Stimulated activated CD4-positive, alpha-beta T cell treated with anti-CD3 and anti-CD28 coated beads, Interleukin-2, amount 100 ng/mL, for 4 hours (primary cell): ENCODE results near the gene NCAPD3.

Source experiments
- DNase-seq: peaks from one replicate; pipeline ENCODE4 v3.0.0-alpha.2; 2020; ENCODE audit warnings: low read depth

NCAPD3 gene

DNA sequence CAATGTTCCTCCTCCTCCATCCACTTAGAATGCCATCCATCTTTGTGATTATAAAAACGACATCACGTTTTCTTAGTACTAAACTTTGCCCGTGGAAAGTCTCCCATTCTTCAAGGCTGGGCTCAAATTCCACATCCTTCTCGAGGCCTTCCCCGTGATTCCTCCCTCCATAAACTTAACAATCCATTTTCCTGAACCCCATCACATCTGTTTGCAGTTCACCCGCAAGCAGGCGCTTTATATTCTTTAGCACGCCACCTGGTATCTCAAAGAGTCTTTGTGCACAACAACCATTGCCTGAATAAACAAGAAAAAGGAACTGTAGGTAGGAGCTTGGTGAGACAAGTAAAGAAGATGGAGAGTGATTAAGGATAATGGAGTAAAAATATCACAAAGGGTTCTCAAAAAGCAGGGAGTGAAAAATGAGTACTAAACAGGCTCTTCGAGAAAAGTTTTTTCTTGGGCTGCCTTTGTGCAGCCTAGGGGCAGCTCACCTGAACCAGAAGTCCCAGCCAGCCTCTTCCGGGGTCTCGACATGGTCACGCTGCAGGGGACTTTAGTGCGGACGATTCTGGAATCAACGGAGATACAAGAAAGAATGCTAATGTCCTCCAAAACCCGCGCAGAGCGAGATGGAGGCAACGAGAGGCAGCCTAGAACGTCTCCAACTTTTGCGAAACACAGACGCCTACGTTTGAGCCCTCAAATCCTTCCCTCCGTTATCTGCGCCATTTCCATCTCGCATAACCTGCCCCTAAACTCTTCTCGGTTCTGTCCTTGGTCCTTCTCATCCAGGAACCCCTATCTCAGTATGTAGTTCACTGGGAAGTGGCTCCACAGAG is 28.8 kb upstream of the NCAPD3 start:
- DNase-seq, result no peak

DNA sequence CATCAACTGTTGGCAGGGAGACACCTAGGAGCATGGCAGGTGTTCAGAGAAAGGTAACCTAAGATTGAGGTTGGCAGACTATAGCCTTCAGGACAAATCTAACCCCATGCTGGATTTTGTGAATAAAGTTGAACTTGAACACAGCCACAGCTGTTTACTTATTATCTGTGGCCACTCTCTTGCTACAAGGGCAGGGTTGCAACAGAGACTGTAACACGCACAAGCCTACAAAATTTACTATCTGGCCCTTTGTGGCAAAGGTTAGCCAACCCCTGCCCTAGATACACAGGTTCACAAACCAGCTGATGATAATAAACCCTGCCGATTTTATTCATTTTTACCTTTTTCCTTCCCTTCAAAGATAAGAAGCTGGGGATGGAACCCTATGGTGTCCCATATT is 26.9 kb upstream of the NCAPD3 start:
- DNase-seq, result no peak

DNA sequence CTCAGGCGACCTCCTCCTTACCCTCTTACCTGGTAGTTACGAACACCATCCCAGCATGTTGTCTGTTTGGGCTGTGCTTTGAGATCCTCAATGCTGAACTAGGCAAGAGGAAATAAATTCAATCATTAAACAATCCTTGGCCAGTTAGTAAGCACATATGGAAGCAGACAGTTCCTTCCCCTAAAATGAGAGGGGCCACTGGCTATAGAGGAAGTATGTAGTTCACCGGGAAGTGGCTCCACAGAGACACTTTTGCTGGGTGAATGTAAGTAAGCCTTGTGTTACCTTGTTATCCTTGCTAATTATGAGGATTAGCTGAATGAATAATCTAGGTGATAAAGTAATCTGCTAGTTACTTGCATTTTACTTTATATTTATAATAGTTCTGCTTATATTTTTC is 26.5 kb upstream of the NCAPD3 start:
- DNase-seq, result no peak

DNA sequence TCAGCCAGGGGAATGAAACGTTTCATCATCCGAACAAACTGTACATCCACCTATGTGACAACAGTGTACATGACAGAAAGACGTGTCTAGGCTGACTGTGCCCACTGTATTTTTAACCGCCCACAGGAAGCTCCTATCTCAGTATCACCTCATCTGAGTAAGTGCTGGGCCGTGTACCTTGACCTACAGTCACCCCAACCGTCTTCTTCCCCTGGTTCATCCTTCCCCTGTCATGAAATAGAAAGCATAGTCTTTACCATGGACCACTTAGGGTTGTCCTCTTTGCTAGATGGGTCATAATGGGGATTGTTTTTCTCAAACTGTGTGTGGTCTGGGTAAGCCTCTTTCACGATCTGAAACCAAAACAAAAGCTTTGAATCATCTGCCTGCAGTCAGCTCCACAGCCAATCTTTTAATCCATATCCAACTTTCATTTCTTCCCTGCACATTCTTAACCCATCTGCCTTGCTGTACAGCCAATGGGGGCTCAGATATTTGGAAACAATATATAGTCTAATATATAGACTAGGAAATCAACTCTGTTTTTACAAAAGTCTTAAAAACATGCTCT is 25.2 kb upstream of the NCAPD3 start:
- DNase-seq, result no peak

DNA sequence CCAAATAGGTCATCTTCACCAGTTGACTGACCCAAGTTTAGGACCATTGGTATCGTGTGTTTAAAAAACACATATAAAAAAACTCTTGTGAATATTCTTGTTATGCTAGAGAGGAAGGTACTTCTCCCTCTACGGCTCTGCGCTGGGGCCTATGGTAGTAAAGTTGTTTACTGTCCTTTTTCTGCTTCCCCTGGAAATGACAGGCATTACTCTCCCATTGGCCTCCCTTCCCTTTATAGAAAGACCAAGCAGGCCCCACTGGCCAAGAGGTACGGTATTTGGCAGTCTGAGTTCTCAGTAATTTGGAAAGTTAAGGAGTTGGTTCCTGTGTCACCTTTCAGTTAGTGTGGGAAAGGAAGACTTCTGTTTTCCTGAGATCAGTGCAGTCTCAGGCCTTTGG is 22.9 kb upstream of the NCAPD3 start:
- DNase-seq, result no peak

DNA sequence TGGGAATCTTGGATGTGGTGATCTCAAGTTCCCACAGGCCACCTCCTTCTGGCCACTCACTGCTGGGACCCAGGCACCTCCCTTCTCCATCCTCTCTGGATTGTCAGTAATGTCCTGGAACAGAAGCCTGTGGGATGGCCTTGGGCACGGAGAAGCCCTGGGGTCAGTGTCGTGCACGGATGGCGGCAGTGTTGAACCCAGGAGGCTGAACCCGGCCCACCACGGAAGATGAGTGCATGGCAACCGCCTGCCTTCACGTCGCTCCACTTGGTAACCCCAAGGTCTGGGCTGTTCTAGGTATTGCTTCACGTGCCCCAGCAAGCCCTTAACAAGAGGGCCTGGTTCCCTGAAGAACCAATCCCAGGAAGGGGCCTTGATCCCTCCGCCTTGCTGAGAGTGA is 22.3 kb upstream of the NCAPD3 start:
- no peak for DNase-seq

DNA sequence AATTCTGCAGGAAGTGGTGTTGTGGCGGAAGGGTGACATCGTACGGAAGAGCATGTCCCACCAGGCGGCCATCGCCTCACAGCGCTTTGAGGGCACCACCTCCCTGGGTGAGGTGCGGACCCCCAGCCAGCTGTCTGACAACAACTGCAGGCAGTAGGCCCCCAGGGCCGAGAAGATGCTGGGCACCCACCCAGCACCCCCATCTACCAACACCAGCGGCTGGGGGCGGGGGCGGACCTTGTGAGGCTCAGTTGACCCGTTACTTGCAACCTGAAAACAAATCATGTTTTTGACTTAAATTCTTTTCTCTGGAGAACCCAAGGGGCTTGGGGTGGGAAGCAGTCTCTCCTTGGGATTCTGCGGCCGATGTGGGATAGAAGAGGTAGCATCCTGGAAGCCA is 21.7 kb upstream of the NCAPD3 start:
- DNase-seq, result no peak

DNA sequence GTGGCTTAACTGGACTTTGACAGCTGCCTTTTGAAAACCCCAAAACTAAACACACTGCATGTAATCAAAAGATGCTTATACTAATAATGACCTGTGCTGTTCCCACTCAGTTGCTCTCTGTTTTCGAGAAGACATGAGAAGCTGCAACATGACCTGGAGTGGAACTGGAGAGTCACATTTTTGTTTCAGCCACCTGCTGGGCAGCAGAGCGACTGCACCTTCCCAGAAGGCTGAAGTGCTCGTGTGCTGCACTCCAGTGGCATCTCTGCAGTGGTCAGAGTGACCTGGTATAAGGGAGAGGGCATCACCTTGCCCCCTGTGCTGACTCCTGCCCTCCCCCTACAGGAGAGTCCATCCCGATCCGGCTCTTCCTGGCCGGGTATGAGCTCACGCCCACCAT is 20.8 kb upstream of the NCAPD3 start:
- DNase-seq, result no peak

DNA sequence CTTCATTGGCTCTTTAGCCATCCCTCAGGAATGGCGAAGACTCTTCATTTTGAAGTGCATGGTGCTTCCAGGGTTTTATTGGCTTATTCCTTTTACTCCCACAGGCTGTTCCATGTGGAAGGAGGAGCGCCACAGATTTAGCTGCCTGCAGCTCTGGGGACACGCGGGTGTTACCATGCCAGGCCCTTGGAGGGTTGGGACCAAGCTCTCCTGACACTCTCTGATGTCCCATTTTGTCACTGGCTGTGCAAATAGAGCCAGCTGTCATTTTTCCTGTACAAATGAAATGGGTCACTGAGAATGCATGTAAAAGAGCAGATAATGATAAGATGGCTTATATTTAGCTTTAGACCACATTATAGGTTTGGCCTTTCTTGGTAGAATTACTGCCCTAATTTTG is 20.1 kb upstream of the NCAPD3 start:
- no peak for DNase-seq

DNA sequence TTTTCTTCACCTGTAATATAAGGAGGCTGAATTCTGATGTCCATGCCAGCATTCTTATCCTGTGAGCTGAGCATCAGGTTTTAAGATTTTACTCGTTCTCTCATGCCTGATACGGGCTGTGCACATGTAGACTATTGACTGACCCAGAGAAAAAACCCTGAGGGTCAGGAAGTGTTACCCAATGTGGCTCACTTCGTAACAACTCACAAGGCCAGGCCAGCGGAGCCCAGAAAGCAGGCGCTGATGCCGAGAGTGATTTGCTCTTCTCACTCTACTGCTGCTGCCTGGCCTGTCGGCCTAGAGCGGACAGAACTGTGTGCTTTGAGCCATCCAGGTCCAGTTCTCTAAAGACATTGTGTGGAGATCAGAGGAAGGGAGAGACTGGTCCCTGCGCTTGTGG is 18.6 kb upstream of the NCAPD3 start:
- no peak for DNase-seq

DNA sequence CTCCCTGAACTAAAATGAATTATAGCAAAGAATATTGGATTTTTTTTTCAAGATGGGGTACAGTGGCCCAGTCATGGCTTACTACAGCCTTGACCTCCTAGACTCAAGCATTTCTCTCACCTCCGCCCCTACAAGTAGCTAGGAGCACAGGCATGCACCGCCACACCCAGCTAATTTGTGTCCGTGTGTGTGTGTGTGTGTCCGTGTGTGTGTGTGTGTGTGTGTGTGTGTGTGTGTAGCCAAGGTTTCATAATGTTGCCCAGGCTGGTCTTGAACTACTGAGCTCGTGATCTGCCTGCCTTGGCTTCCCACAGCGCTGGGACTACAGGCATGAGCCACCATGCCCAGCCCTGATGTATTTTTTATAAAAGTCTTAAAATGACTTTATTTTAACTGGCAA is 16.8 kb upstream of the NCAPD3 start:
- DNase-seq, result no peak

DNA sequence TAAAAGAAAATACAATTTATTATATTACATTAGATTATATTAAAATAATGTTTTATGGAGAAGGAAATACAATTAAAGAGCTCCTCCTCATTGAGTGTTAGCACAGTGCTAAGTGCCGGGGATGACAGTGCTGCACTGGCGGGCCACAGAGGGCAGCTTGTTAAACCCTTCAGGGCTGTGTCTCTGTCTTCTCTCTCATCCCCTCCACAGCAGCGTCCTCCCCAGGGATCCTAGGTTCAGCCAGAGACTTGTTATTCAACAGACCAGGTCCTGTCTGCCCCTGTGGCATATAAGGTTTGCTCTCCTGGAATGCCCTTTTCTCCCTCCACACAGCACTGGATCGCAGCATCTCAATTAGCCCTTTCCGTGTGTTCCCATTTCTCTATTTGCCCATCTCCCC is 15.2 kb upstream of the NCAPD3 start:
- no peak for DNase-seq

DNA sequence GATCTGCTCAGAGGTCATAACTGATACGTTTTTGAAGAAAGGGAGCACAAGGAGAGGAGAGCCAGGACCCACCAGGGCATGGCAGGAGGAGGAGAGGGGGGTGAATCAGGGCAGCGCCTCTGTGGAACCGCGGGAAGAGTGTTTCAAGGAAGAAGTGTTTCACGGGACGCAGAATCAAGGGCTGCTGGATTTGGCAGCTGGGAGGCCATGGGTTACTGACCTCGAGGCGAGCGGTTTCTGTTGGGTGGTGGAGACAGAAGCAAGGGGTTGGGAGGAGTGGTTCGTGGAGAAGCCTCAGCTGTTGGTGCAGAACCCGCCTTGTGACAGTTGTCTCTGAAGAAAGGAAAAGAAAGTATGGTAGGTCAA is 13.8 kb upstream of the NCAPD3 start:
- DNase-seq, result no peak

DNA sequence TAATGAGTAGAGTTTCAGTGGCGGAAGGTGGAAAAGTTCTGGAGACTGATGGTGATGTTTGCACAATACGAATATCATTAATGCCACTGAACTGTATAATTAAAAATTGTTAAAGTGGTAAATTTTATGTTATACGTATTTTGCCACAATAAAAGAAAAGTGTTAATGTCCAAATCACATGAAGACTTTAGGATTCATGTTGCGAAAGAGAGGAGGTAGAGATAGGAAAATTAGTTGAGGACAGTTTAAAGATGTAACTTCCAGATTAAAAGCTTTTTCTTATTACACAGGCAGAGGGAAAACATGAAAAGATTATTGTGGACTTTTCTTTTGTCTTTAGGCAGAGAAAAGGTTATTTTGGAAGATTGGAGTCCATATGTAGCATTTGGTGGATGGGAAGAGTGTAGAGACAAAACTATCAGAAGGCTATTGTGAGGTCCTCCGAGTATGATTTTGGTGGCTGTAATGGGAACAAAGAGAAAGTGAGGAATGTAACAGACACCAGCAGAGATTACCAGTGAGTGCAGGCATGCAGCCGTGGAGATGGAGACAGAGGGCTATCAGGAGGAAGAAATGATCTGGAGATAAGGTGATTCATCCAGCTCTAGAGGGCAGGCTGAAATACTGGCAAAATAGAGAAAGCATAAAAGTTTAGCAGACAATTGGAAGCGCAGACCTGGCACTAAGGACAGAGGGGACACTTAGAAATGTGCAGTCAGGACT is 13.2 kb upstream of the NCAPD3 start:
- no peak for DNase-seq

DNA sequence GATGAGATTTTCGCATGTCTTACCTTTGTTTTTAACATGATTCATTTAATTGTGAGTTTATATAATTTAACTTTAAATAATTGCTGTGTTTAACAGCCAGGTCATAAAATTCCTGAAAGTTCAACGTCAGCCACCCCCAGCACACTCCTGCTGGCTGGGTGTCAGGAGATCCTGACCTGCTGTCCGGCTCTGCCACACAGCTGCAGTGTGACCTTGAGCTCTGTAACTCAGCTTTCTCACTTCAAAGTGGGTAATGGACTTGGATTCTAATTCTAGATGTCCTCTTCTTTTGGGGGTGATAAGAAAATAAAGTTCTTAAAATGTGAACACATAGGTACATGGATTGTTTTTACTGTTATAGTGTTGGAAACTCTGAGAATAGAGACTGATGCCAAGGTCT is 11.6 kb upstream of the NCAPD3 start:
- DNase-seq, result no peak

DNA sequence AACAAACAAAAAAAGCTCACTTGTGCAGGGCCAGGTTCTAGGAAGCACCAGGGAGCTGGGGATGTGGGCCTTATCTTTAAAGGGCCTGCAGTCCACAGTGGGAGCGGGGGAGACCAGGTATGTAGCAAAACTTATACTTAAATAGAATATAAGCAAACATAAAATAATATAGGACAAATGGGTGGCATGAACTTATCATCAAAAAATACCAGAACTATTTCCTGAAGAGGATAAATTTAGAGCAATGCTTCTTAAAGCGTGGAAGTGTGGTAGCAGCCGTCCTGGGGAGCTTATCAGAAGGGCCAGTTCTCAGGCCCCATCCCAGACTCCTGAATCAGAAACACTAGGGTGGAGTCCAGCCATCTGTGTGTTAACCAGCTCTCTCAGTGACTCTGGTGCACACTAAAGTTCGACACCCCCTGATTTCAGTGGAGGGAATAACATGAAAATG is 10.0 kb upstream of the NCAPD3 start:
- DNase-seq, result no peak

DNA sequence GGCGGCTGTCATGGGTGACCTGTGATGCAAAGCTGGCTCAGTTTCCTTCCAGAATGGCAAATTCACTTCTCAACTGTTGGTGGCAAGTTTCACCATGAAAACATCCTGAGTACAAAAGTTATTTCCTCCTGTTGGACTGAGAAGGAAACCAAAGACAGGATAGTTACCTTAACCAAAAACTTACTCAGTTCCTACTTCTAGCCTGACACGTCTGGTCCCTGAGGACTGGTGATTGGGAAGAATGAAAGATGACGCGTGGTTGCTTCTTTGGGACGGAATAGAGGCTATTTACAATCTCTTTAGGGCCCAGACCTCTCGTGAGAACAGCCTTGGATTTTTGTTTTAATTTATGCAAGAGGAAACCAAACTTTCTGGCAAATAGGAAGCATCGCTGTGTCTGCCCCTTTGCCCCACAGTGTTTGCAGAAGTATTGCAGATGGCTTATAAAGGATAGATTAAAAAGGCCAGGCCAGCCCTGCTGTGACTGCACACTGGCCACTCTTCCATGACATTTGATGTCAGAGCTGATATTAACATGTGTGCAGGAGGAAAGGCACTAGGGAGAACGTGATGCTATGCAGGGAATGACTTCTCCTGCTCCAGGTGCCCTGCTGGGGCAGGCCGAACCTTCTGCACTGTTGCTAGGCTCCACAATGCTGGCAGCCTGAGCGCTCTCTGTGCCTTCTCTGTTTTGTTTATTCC is 8.3 kb upstream of the NCAPD3 start:
- DNase-seq, result no peak

DNA sequence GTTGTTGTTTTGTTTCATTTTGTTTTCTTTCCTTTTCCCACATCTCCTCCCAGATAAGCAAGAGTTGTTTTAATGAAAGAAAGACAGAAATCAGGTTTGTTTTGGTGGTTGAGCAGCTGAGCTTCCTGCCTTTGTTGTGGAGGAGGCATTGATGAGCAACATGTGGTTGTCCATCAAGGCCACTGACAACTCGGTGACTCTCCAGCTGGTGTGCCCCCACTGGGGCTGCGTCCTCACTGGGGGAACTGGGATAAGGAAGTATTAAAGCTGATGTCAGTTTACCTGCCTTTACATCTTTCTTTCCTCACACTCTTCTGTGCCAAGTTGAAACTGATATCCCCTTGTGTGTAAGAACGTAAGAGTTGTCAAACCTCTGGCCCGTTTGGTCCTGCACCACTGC is 6.6 kb upstream of the NCAPD3 start:
- no peak for DNase-seq

DNA sequence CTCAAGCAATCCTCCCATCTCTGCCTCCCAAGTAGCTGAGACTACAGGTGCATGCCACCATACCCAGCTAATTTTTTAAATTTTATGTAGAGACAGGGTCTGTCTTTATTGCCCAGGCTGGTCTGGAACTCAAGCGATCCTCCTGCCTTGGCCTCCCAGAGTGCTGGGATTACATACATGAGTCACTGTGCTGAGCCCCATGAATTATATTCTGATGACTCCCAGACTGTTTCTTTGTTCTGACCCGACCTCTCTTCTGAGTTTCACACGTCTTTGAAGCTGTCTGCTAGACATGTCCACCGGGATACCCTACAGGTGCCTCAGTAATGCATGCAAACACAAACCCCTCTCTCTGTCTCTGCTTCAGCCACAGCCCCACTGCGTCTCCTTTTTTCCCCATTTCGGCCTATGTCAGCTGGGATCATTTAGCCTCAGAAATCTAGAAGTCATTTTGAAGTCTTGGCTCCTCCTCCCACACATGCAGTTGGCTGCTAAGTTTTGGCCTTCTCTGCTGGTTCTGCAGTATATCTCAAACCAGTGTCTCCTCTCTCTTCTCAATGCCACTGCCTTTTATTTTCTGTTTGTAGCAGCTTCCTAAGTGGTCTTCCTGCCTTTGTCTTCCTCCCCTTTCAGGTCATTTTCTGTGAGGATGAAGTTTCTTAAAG is 5.5 kb upstream of the NCAPD3 start:
- DNase-seq, result no peak

DNA sequence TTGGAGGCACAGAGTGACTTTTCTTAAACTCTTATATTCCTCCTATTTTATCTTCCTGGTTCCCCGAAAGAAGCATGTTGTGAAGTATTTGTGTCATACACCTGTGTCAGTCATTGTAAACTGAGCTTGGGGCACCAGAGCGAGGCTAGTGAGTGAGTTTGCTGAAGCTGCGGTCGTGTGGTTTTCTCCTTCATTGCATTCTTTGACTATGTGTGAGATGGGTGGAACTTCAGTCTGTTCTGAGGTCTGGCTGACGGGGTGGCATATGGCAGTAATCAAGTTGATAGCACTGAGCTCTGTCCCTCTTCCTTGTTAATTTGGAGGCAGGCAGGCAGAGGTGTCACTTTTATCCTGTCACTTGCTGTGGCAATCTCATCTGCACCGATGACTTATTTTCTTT is 4.9 kb upstream of the NCAPD3 start:
- no peak for DNase-seq

DNA sequence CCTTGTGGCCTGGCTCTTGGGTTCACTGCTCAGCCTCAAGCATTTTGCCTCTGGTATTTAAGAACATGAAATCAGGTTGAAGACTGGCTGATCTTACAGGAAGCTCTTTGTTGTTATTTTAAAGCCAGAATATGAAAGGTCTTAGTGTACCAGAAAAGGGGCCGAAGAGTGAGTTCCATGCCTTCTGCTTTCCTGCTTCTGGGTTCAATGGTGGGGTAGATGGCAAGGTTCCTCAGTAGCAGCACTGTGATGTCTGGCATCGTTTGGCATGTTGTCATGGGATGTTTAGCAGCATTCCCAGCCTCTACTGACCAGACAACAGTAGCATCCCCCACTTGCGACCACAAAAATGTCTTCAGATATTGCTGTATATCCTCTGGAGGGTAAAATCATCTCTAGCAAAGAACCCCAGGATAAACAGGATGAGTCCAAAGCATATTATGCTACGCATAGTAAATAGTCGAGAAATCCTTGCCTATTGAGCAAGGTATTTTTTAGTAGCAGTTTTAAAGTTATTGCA is 3.1 kb upstream of the NCAPD3 start:
- no peak for DNase-seq
